Activated CD8-positive, alpha-beta memory T cell treated with anti-CD3 and anti-CD28 coated beads for 4 hours (primary cell): ENCODE measurements around the gene MRC2.
"Not testable (repeated sequence)": the region's sequence is repeated elsewhere in the genome, so short reads cannot be mapped to it uniquely, and the experiment has no call there.

Source experiments
- DNase-seq, 2 donors: peaks; one replicate each; pipeline ENCODE4 v3.0.0-alpha.2; 2020; ENCODE audit warnings: low read depth in 2 of 2

MRC2 gene, protein sequence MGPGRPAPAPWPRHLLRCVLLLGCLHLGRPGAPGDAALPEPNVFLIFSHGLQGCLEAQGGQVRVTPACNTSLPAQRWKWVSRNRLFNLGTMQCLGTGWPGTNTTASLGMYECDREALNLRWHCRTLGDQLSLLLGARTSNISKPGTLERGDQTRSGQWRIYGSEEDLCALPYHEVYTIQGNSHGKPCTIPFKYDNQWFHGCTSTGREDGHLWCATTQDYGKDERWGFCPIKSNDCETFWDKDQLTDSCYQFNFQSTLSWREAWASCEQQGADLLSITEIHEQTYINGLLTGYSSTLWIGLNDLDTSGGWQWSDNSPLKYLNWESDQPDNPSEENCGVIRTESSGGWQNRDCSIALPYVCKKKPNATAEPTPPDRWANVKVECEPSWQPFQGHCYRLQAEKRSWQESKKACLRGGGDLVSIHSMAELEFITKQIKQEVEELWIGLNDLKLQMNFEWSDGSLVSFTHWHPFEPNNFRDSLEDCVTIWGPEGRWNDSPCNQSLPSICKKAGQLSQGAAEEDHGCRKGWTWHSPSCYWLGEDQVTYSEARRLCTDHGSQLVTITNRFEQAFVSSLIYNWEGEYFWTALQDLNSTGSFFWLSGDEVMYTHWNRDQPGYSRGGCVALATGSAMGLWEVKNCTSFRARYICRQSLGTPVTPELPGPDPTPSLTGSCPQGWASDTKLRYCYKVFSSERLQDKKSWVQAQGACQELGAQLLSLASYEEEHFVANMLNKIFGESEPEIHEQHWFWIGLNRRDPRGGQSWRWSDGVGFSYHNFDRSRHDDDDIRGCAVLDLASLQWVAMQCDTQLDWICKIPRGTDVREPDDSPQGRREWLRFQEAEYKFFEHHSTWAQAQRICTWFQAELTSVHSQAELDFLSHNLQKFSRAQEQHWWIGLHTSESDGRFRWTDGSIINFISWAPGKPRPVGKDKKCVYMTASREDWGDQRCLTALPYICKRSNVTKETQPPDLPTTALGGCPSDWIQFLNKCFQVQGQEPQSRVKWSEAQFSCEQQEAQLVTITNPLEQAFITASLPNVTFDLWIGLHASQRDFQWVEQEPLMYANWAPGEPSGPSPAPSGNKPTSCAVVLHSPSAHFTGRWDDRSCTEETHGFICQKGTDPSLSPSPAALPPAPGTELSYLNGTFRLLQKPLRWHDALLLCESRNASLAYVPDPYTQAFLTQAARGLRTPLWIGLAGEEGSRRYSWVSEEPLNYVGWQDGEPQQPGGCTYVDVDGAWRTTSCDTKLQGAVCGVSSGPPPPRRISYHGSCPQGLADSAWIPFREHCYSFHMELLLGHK (N-terminal part only)

GRCh38 chr17:62627219-62627903 lies at the start of gene MRC2:
Gene MRC2 (plus strand): TSS chr17:62627670. CDS start chr17:62627803, 133 bp downstream.
- DNase-seq: peak; percentile 25 to 42

GRCh38 chr17:62578757-62579487 lies 48.5 kb upstream of the MRC2 start:
- no peak for DNase-seq

DNA sequence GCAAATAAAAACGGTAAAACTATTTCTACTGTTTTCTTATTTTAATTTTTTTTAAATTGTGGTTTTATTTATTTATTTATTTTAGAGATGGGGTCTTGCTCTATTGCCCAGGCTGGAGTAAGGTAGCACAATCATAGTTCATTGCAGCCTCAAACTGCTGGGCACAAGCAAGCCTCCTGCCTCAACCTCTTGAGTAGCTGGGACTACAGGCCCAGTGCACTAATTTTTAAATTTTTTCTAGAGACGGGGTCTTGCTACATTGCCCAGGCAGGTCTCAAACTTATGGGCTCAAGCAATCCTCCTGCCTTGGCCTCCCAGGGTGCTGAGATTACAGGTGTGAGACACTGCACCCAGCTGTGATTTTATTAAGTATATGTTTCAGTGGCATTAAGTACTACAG lies 46.5 kb upstream of the MRC2 start:
- DNase-seq: no peak

- no peak for DNase-seq
Observed at GRCh38 chr17:62581764-62582163, 45.7 kb upstream of the MRC2 start.

DNA sequence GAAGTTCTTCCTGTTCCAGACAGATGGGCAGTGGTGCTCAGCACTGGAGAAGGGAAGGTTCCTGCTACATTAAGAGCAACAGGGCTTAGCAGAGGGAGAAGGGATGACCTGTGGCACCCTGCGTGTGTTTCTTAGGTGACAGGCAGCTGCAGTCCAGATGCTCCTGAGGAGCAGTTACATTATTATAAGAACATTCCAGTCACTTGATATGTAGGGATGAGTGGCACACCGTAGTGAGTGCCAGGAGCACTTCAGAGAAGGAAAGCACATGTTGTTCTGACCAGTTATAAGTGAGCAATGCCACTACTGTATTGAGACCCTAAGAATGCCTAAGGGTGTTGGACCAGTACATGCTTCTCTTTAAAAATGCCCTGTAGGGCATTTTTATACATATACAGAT lies 39.9 kb upstream of the MRC2 start:
- DNase-seq: no peak

GRCh38 chr17:62588109-62588508 lies 39.4 kb upstream of the MRC2 start:
- DNase-seq: no peak

- no peak for DNase-seq
Observed at GRCh38 chr17:62591333-62591732, 36.1 kb upstream of the MRC2 start.

- not testable (repeated sequence) for DNase-seq
Observed at GRCh38 chr17:62591822-62592221, 35.6 kb upstream of the MRC2 start.

- no peak for DNase-seq
Observed at GRCh38 chr17:62592341-62593099, 35.0 kb upstream of the MRC2 start.

DNA sequence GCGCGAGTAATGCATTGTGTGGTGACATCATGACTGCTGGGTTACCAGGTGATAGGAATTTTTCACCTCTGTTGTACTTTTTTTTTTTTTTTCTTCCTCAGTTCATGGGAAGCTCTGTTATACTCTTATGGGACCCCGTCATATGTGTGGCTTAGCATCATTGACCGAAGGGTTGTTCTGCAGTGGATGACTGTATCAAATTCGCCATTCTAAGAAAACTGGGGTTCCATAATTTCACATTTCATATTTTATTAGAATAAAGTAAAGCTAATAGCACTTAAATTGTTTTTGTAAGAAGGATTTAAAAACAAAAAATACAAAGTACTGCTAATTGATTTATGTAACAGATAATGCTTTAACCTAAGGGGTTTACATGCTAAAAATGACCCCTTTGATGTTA lies 32.0 kb upstream of the MRC2 start:
- no peak for DNase-seq

GRCh38 chr17:62596662-62597061 lies 30.8 kb upstream of the MRC2 start:
- no peak for DNase-seq

DNA sequence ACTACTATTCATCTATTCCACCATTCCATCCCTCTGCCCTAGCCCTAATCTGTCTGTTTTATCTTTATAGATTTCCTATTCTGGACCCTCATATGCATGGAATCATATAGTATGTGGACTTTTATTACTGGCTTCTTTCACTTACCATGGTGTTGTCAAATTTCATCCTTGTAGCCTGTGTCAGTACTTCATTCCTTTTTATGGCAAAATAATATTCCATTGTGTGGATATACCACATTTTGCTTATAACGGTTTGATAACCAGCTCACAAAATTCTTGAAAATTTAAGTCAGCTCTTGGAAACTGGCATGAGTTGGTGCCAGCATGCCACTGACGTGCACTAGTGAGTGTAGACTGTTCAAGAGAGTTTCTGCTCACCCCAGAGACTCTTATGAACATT lies 30.3 kb upstream of the MRC2 start:
- DNase-seq: no peak

DNA sequence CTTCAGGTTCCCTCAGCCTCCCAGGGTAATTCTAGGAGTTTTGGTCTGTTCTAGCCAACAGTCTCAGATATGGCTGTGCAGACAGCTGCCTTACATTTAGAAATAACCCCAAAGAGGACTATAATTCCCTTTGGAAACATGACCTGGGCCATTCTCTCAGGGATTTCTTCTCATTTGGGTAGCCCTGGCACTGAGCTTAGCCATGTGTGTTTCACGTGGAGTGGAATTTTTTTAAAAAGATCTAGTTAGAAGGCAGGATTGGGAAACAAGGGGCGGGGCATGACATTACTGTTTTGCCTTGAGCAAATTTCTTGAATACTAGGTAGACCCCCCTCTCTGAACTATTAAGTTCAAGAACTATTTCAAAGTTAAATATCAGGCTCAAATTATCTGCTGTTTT lies 29.6 kb upstream of the MRC2 start:
- no peak for DNase-seq

DNA sequence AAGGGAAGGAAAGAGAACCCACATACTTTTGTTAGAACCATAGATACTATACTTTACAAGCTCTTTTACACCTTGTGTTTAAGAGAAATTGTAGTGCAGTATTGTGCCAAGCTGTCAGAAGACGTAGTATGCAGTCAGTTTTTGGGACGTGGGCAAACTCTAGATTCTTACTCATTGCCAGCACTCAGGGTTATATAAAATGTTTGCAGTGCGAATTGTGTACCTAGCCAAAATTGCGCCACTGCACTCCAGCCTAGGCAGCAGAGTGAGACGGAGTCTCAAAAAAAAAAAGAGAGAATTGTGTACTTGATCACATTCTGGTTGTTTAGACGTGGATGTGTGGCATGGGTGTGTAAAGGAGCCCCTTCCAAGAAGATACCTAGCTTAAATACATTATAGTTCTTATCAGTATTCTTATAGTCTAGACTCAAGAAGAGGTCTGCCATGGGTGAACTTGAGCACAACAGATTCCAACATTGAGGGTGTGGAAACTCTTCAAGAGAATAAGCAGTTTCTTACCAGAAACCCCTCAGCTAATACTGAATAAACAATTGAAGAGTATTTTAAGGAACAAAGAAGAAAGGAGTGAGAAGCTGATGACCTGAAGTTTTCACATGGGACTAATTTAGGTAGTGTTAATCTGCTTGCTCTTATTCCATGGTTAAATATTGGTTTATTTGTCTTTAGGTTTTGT lies 27.4 kb upstream of the MRC2 start:
- no peak for DNase-seq

DNA sequence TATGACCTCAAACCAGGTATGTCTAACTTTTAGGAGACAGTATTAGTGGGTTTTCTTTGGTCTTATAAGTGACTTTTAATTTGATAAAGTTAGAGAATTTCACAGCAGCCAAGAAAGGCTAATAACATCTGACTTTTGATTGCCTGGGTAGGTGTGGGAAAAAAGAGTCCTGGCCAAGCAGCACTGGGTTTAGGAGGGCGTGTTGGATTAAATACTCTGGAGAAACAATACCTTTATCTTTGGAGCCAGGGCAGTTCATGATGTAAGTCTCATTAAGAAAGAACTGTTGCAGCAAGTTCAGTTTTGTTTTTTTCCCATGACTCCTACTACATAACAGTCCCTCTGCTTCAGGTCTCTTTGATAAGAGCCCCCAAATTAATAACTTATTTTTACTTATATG lies 26.7 kb upstream of the MRC2 start:
- DNase-seq: no peak

- no peak for DNase-seq
Observed at GRCh38 chr17:62601471-62601870, 26.0 kb upstream of the MRC2 start.

DNA sequence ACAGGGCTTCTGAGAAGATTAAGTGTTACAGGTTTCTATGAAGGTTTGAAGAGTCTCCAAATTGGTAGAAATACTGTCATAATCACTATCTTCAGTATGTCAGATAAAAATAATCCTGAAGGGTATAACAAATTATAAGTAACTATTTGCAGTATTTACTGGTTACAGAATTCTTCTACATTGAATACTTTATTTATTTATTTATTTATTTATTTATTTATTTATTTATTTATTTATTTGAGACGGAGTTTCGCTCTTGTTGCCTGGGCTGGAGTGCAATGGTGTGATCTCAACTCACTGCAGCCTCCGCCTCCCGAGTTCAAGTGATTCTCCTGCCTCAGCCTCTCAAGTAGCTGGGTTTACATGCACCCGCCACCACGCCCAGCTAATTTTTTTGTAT lies 23.7 kb upstream of the MRC2 start:
- DNase-seq: not testable (repeated sequence)

- DNase-seq: no peak
Observed at GRCh38 chr17:62605588-62605987, 21.9 kb upstream of the MRC2 start.

DNA sequence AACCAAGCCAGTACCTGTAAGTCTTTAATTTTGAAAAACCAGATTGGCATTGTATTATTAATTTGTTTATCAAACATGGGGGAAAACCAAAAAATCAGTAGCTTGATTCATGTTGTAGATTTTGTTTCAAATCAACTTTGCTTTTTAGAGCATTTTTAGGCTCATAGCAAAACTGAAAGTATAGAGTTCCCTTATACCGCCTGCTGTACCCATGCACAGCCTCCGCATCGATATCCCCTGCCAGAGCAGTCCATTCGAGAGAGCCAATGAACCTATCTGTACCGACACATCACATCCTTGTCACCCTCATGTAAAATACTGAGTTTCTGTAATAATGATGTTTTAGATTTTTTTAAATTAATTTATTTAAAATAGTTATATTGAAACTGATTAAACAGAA lies 16.2 kb upstream of the MRC2 start:
- no peak for DNase-seq
